Measurements from ENCODE around the gene KCNJ10.

Gene KCNJ10

GRCh38 chr1:159953536-159954515 lies 116.1 kb downstream of the KCNJ10 start, which contains the start of gene SLAMF9:
Gene SLAMF9 (minus strand): TSS chr1:159954237. CDS start chr1:159954137, 100 bp downstream.
- DNase-seq = no peak

- DNase-seq = no peak
Observed at GRCh38 chr1:159952932-159953331, 117.0 kb downstream of the KCNJ10 start.

- no peak for DNase-seq
Observed at GRCh38 chr1:159951551-159951950, 118.4 kb downstream of the KCNJ10 start.

- DNase-seq = no peak
Observed at GRCh38 chr1:159951016-159951415, 118.9 kb downstream of the KCNJ10 start.

GRCh38 chr1:159949981-159950381 lies 120.0 kb downstream of the KCNJ10 start:
- DNase-seq = no peak

- no peak for DNase-seq
Observed at GRCh38 chr1:159949123-159949522, 120.8 kb downstream of the KCNJ10 start.
